GM21786 (cell line): ENCODE data around the gene ULK4.
"Not testable (repeated sequence)": the region's sequence is repeated elsewhere in the genome, so short reads cannot be mapped to it uniquely, and the experiment has no call there.

Source experiments
- ATAC-seq: cut with Tn5 transposase; IDR thresholded peaks from one replicate; pipeline ENCODE4 v1.9.1; 2021; ENCODE audit not compliant: unreplicated experiment

ULK4 gene

GRCh38 chr3:41961751-41962679 lies at the start of gene ULK4:
Gene ULK4, minus strand, starts transcription at chr3:41962103. Its CDS starts 7,344 bp downstream, at chr3:41954759.
- peak; percentile 93 for ATAC-seq

GRCh38 chr3:42010530-42010929 lies 48.6 kb upstream of the ULK4 start:
- ATAC-seq, result no peak

GRCh38 chr3:42009456-42009855 lies 47.6 kb upstream of the ULK4 start:
- ATAC-seq, result no peak

GRCh38 chr3:42007785-42008184 lies 45.9 kb upstream of the ULK4 start:
- ATAC-seq, result no peak

- no peak for ATAC-seq
Observed at GRCh38 chr3:42005401-42005800, 43.5 kb upstream of the ULK4 start.

- ATAC-seq, result no peak
Observed at GRCh38 chr3:42002790-42003189, 40.9 kb upstream of the ULK4 start.

GRCh38 chr3:42001777-42002176 lies 39.9 kb upstream of the ULK4 start:
- no peak for ATAC-seq

- ATAC-seq, result no peak
Observed at GRCh38 chr3:41999909-42000308, 38.0 kb upstream of the ULK4 start.

GRCh38 chr3:41997702-41998550 lies 36.0 kb upstream of the ULK4 start:
- ATAC-seq, result no peak

- ATAC-seq, result no peak
Observed at GRCh38 chr3:41991437-41991836, 29.5 kb upstream of the ULK4 start.

- no peak for ATAC-seq
Observed at GRCh38 chr3:41989518-41989917, 27.6 kb upstream of the ULK4 start.

GRCh38 chr3:41987627-41988026 lies 25.7 kb upstream of the ULK4 start:
- no peak for ATAC-seq

GRCh38 chr3:41986561-41986960 lies 24.7 kb upstream of the ULK4 start:
- ATAC-seq, result no peak

- no peak for ATAC-seq
Observed at GRCh38 chr3:41985018-41985417, 23.1 kb upstream of the ULK4 start.

GRCh38 chr3:41983091-41983490 lies 21.2 kb upstream of the ULK4 start:
- ATAC-seq, result not testable (repeated sequence)

GRCh38 chr3:41977401-41977800 lies 15.5 kb upstream of the ULK4 start:
- not testable (repeated sequence) for ATAC-seq

- ATAC-seq, result no peak
Observed at GRCh38 chr3:41975416-41976103, 13.7 kb upstream of the ULK4 start.

- no peak for ATAC-seq
Observed at GRCh38 chr3:41974223-41974622, 12.3 kb upstream of the ULK4 start.

GRCh38 chr3:41972802-41973201 lies 10.9 kb upstream of the ULK4 start:
- ATAC-seq, result no peak

GRCh38 chr3:41966206-41966605 lies 4.3 kb upstream of the ULK4 start:
- no peak for ATAC-seq

GRCh38 chr3:41963823-41964222 lies 1.9 kb upstream of the ULK4 start:
- no peak for ATAC-seq
